ENCODE results near the gene IL17RA.
"Not testable (repeated sequence)": the region's sequence is repeated elsewhere in the genome, so short reads cannot be mapped to it uniquely, and the experiment has no call there.

The IL17RA gene

DNA sequence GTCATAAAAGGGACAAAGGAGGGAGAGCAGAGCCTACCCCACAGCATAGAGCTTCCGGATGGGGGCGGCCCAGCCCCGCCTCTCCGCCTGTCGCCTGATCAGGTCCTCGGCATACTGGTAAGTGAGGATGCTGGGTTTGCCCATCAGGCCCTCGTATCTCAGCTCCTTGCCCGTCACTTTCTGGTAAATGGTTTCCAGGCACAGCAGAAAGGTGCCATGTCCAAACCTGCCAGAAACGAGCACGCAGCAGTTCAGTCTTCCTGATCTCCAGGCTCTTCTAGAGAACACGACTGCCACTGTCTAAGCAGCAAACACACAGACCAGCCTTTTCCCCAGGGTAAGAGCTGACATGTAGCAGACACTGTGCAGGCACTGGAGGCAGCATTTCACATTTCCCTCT lies 53.7 kb downstream of the IL17RA start:
- TF ChIP-seq, protein P1, sequence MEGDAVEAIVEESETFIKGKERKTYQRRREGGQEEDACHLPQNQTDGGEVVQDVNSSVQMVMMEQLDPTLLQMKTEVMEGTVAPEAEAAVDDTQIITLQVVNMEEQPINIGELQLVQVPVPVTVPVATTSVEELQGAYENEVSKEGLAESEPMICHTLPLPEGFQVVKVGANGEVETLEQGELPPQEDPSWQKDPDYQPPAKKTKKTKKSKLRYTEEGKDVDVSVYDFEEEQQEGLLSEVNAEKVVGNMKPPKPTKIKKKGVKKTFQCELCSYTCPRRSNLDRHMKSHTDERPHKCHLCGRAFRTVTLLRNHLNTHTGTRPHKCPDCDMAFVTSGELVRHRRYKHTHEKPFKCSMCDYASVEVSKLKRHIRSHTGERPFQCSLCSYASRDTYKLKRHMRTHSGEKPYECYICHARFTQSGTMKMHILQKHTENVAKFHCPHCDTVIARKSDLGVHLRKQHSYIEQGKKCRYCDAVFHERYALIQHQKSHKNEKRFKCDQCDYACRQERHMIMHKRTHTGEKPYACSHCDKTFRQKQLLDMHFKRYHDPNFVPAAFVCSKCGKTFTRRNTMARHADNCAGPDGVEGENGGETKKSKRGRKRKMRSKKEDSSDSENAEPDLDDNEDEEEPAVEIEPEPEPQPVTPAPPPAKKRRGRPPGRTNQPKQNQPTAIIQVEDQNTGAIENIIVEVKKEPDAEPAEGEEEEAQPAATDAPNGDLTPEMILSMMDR (IDR thresholded peaks at IDR 0.05; ENCODE audit: control insufficient read depth, insufficient read depth, low read depth, low read length, missing control alignments): no peak

DNA sequence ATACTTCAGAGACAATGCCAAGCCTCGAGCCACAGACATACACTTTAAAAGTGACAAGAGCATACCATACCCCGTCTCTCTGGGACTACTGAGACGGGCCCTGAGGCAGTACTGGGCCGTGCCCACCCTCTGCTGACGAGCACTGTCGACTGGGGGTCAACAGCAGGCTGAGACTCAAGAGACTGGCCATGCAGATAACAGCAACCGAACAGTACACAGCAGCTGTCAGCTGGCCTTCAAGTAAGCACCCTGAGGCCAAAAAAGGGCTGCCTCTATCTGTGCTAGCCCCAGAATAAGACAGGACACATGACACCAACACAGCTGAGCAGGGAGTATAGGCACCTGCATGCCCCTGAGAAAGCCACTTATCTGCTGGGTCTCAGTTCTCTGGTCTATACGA lies 55.2 kb downstream of the IL17RA start:
- no peak overlapping the region for H3K4me3 ChIP-seq (ENCODE audit: control insufficient read depth, low read depth, low read length)
- no peak for DNase-seq (ENCODE audit: low read depth)
- TF ChIP-seq, protein P1 (IDR thresholded peaks at IDR 0.05; ENCODE audit: control insufficient read depth, insufficient read depth, low read depth, low read length, missing control alignments): no peak

More for the DNA sequence above, 53.7 kb downstream of the IL17RA start:
- DNase-seq (ENCODE audit: low read depth): no peak
- H3K4me3 ChIP-seq (ENCODE audit: control insufficient read depth, low read depth, low read length): no peak overlapping the region

DNA sequence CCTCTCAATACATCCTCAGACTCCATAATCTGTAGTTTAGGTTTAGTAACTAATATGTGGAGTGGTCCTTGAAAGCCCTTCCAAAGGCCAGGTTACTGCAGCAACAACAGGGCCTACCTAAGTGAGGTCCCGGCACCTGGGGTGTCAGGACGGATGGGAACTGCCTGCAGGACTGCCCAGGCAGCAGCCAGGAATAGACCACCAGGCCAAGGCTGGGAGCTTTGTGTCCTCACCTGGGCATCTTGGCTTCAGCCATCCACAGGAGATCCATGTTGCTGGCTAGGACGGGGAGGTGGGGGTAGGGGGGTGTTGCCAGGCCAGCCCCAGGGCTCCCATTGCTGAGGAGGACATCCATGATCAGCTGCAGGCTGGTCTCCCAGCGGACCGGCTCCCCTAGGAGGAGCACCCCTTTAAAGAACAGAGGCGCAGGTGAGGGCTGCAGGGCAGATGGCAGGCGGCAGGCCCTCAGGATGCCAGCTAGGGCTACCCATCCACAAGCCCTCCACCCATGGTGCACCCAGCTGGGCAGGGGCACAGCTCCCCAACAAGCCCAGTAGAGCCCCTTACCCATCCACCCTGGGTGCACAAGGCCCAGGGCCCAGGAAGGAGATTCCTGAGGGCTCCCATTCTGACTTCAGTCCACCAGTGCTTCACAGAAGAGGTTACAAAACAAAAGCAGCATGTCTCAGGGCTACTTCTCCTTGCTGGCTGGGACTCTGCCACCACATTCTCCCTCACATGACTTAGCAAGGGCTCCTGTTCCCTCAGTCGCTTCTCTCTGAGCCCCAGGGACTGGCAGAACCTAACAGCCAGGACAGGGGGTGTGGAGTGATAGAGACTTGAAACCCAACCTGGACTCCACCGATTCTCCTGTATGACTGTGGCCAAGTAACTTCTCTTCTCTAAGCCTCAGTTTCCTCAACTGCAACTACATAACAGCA lies 56.3 kb downstream of the IL17RA start:
- DNase-seq (ENCODE audit: low read depth): no peak
- TF ChIP-seq, protein P1 (IDR thresholded peaks at IDR 0.05; ENCODE audit: control insufficient read depth, insufficient read depth, low read depth, low read length, missing control alignments): no peak
- H3K4me3 ChIP-seq (ENCODE audit: control insufficient read depth, low read depth, low read length): no peak overlapping the region

DNA sequence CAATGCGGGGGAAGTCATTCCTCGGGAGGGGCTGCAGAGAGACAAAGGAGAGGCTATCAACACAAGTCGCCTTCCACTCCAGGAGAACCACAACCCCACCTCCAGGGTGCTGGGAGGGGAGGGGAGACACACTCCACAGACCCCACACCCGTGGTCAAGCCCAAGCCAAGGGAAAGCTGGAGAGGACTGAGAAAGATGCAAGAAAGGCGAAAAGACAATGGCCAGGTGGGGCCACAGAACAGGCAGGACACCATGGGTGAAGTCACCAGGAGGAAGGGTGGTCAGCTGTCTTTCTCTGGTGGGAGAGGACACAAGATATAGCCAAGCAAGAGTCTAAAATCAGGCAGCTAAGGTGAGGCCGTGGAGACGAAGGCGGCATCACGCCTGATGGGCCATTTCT lies 58.3 kb downstream of the IL17RA start:
- H3K4me3 ChIP-seq (ENCODE audit: control insufficient read depth, low read depth, low read length): no peak overlapping the region
- TF ChIP-seq, protein P1 (IDR thresholded peaks at IDR 0.05; ENCODE audit: control insufficient read depth, insufficient read depth, low read depth, low read length, missing control alignments): no peak
- DNase-seq (ENCODE audit: low read depth): no peak

DNA sequence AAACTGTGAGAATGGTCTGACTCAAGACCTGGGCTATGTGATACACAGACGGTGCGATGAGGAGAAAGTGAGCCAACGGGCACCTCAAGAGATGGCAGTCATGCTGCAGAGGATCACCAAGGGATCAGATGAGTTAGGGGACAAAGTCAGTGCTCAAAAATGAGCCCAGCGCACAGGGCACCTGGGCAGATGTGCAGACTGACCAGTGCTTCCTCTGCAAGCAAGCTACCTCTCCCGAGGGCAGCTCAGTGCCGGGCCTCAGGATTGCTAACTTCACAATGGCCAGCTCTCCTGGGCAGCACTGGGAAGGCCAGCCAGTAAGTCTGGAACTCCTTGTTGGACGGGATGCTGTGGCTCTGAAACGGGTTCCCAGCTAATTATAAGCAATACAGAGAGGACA lies 59.0 kb downstream of the IL17RA start:
- TF ChIP-seq, protein P1 (IDR thresholded peaks at IDR 0.05; ENCODE audit: control insufficient read depth, insufficient read depth, low read depth, low read length, missing control alignments): no peak
- H3K4me3 ChIP-seq (ENCODE audit: control insufficient read depth, low read depth, low read length): no peak overlapping the region
- no peak for DNase-seq (ENCODE audit: low read depth)

DNA sequence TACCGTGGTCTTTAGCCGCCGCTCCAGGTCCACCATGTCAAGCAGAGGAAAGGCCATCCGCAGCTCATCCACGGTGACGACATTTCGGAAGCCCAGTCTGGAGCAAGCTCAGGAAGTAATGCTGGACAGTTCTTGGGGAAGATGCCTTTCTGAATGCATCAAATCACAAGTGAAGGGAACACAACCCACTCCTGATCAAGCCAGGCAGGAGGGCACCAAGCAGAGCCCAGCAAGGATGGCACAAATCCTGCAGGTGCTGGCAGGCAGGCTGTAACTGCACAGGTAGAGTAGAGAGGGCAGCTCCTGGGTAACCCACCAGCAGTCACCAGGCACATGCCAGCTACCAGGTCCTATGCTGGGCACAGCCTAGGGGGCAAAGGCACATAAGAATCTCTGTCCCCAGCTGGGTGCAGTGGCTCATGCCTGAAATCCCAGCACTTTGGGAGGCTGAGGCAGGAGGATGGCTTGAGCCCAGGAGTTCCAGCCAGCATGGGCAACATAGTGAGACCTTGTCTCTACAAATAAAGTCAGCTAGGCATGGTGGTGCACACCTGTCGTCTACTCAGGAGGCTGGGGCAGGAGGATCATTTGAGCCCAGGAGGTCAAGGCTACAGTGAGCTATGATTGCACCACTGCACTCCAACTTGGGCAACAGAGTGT lies 60.4 kb downstream of the IL17RA start:
- no peak overlapping the region for H3K4me3 ChIP-seq (ENCODE audit: control insufficient read depth, low read depth, low read length)
- TF ChIP-seq, protein P1 (IDR thresholded peaks at IDR 0.05; ENCODE audit: control insufficient read depth, insufficient read depth, low read depth, low read length, missing control alignments): no peak
- no peak for DNase-seq (ENCODE audit: low read depth)

DNA sequence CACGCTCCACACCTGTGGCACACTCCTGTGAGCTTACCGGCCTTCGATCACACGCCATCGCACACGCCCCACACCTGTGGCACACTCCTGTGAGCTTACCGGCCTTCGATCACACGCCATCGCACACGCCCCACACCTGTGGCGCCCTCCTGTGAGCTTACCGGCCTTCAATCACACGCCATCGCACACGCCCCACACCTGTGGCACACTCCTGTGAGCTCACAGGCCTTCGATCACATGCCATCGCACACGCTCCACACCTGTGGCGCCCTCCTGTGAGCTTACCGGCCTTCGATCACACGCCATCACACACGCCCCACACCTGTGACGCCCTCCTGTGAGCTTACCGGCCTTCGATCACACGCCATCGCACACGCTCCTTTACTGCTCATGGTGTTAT lies 62.7 kb downstream of the IL17RA start:
- DNase-seq (ENCODE audit: low read depth): not testable (repeated sequence)

More for the DNA sequence above, 62.7 kb downstream of the IL17RA start:
- not testable (repeated sequence) for H3K4me3 ChIP-seq (ENCODE audit: control insufficient read depth, low read depth, low read length)
